GM12878 (cell line): ENCODE measurements around the gene PIRT. TPM values are rescaled to one million over a fixed set of nuclear protein-coding genes. Genes with fewer than 3 reads are reported as not detected.

Experiments used
- ATAC-seq: fragments of 200-7000 bp; cut with Tn5 transposase; 3 replicates; pipeline ENCODE4 v1.9.1; 2020; ENCODE audit warnings: mild to moderate bottlenecking, moderate library complexity
- BruUV-seq: library from RNA; stranded (reverse); fragments of 400-500 nt; replicated peaks from 2 replicates; lab custom pipeline; 2021; lab: Mats Ljungman, UMichigan
- CTCF ChIA-PET: fragments of 300-600 bp; sonication (Branson Sonifier 250); formaldehyde crosslinking; extraction: SDS; loops from one replicate; lab custom pipeline; 2021; ENCODE audit warnings: inconsistent platforms; lab: Yijun Ruan, JAX
- POLR2A ChIA-PET: fragments of 350-600 bp; formaldehyde crosslinking; extraction: SDS; loops from one replicate; lab custom pipeline; 2021; ENCODE audit warnings: inconsistent platforms; lab: Charles Lee
- RAD21 ChIA-PET: fragments of 300-600 bp; sonication (Branson Sonifier 250); formaldehyde crosslinking; loops from one replicate; lab custom pipeline; 2023; ENCODE audit warnings: antibody characterized with exemption; ENCODE audit not compliant: unreplicated experiment; lab: Charles Lee
- SMC1A ChIA-PET: fragments of 300-600 bp; sonication (Branson Sonifier 250); formaldehyde crosslinking; loops from one replicate; lab custom pipeline; 2023; ENCODE audit not compliant: unreplicated experiment, uncharacterized antibody; lab: Charles Lee
- DNase-seq: peaks from one replicate; pipeline ENCODE4 v3.0.0-alpha.2; 2011; ENCODE audit warnings: low read depth, low spot score
- FAIRE-seq: peaks from 3 replicates; lab custom pipeline; 2011; peaks lifted over from hg19 to GRCh38; lab: Jason Lieb, UNC
- H2AFZ ChIP-seq: 2 replicates; pipeline ENCODE4 v1.6.0; 2011; ENCODE audit warnings: low read depth, low read length, control low read depth; ENCODE audit not compliant: control insufficient read depth
- H3K27ac ChIP-seq: 2 replicates; pipeline ENCODE4 v1.5.1; 2011; ENCODE audit warnings: control low read depth; ENCODE audit not compliant: control insufficient read depth, insufficient read depth
- H3K27me3 ChIP-seq, 2 experiments: replicated peaks in 1 of 2; 2 replicates each; pipeline versions ENCODE4 v1.6.0 to v1.6.1; 2011; ENCODE audit warnings: low read length in 1 of 2; ENCODE audit not compliant: control insufficient read depth in 2 of 2, insufficient read depth in 2 of 2
- H3K36me3 ChIP-seq, 2 experiments: 2 replicates each; pipeline ENCODE4 v1.5.1; 2011; ENCODE audit warnings: low read length in 1 of 2; ENCODE audit not compliant: control insufficient read depth in 2 of 2, insufficient read depth in 2 of 2
- H3K4me1 ChIP-seq: 2 replicates; pipeline ENCODE4 v1.6.1; 2011; ENCODE audit warnings: mild to moderate bottlenecking, low read length, moderate library complexity, mixed read lengths; ENCODE audit not compliant: control insufficient read depth, insufficient read depth
- H3K4me2 ChIP-seq: 2 replicates; pipeline ENCODE4 v1.6.0; 2011; ENCODE audit warnings: control low read depth; ENCODE audit not compliant: control insufficient read depth, insufficient read depth
- H3K4me3 ChIP-seq: fragments of 200-600 bp; sonication (generic); 2 replicates; pipeline ENCODE4 v1.5.1; 2016
- H3K79me2 ChIP-seq: 2 replicates; pipeline ENCODE4 v1.6.0; 2011; ENCODE audit warnings: low read length; ENCODE audit not compliant: control insufficient read depth, insufficient read depth
- H3K9ac ChIP-seq: 2 replicates; pipeline ENCODE4 v1.8.0; 2011; ENCODE audit warnings: low read length, control low read depth, mixed read lengths; ENCODE audit not compliant: control insufficient read depth, insufficient read depth
- H3K9me3 ChIP-seq: replicated peaks from 3 replicates; pipeline ENCODE4 v1.5.1; 2011; ENCODE audit warnings: mild to moderate bottlenecking, low read length; ENCODE audit not compliant: control insufficient read depth, insufficient read depth
- H4K20me1 ChIP-seq: 2 replicates; pipeline ENCODE4 v1.6.0; 2011; ENCODE audit not compliant: control insufficient read depth, insufficient read depth
- CHD4 ChIP-seq: fragments of 200-600 bp; sonication (generic); IDR thresholded peaks from 2 replicates; pipeline ENCODE4 v1.6.1; 2016; ENCODE audit warnings: mild to moderate bottlenecking
- E2F4 ChIP-seq: IDR thresholded peaks from 2 replicates; pipeline ENCODE4 v1.6.1; 2012; ENCODE audit warnings: low read depth, low read length, improper control_type of control experiment
- E2F8 ChIP-seq: fragments of 450-650 bp; IDR thresholded peaks from 2 replicates; pipeline ENCODE4 v1.6.1; 2018; ENCODE audit warnings: mild to moderate bottlenecking, low read depth, moderate library complexity; ENCODE audit not compliant: partially characterized antibody
- FOXM1 ChIP-seq: IDR thresholded peaks from 2 replicates; pipeline ENCODE4 v1.6.1; 2012; ENCODE audit warnings: low read depth, mild to moderate bottlenecking, inconsistent platforms, low read length, moderate library complexity
- IKZF1 ChIP-seq: fragments of 450-650 bp; conservative IDR thresholded peaks from 2 replicates; pipeline ENCODE4 v1.6.1; 2017; ENCODE audit warnings: antibody characterized with exemption, mild to moderate bottlenecking
- KLF5 ChIP-seq: fragments of 450-650 bp; IDR thresholded peaks from 2 replicates; pipeline ENCODE4 v1.6.1; 2014; ENCODE audit warnings: mild to moderate bottlenecking; ENCODE audit not compliant: partially characterized antibody
- LARP7 ChIP-seq: fragments of 450-650 bp; IDR thresholded peaks from 2 replicates; pipeline ENCODE4 v1.6.1; 2017; ENCODE audit warnings: mild to moderate bottlenecking
- PAX8 ChIP-seq: fragments of 450-650 bp; IDR thresholded peaks from 2 replicates; pipeline ENCODE4 v1.6.1; 2017; ENCODE audit warnings: mild to moderate bottlenecking, moderate library complexity
- RFX5 ChIP-seq: IDR thresholded peaks from 2 replicates; pipeline ENCODE4 v1.6.1; 2011; ENCODE audit warnings: low read depth, low read length, improper control_type of control experiment
- SMAD1 ChIP-seq: fragments of 450-650 bp; IDR thresholded peaks from 2 replicates; pipeline ENCODE4 v1.6.1; 2018; ENCODE audit warnings: mild to moderate bottlenecking, low read depth; ENCODE audit not compliant: partially characterized antibody
- SREBF1 ChIP-seq: IDR thresholded peaks from 2 replicates; pipeline ENCODE4 v1.6.1; 2012; ENCODE audit warnings: mild to moderate bottlenecking, low read length
- ZBTB33 ChIP-seq: fragments of 450-650 bp; IDR thresholded peaks from 2 replicates; pipeline ENCODE4 v1.6.1; 2017; ENCODE audit warnings: mild to moderate bottlenecking
- ZNF217 ChIP-seq: fragments of 450-650 bp; IDR thresholded peaks from 2 replicates; pipeline ENCODE4 v1.6.1; 2017; ENCODE audit warnings: antibody characterized with exemption, mild to moderate bottlenecking
- WGBS: methylation state at CpG from one replicate; pipeline ENCODE4 v1.1.6; 2016; ENCODE audit warnings: low lambda C conversion rate; ENCODE audit not compliant: insufficient replicate concordance, insufficient coverage; ENCODE audit errors: missing lambda C conversion rate; 5-methylcytosine and 5-hydroxymethylcytosine counted together
- in situ Hi-C: fragments of 300-500 bp; cut with MboI; formaldehyde crosslinking; loops from 9 replicates; pipeline ENCODE4 v1.14.3; 2018; ENCODE audit warnings: mixed read lengths
- intact Hi-C: fragments of 100-400 bp; cut with micrococcal nuclease; formaldehyde crosslinking; loops from one replicate; pipeline ENCODE4 v1.14.2; 2022; ENCODE audit not compliant: unreplicated experiment
- polyA plus RNA-seq, 11 experiments: library from polyadenylated mRNA; depleted of rRNA in 4 of 11; unstranded in 6 of 11; stranded (reverse) in 5 of 11; fragments of >200 nt; fragmentation: Nextera tagmentation in 4 of 11; fragmentation: Illumina TruSeq in 1 of 11; extraction: Ambion mirVana in 4 of 11; extraction: Trizol in 1 of 11; gene quantifications; 1 replicate in 1 of 11; 2 replicates in 10 of 11; pipeline versions ENCODE4 v1.2.1 to v1.2.3, GENCODE V29; 2011 to 2016; ENCODE audit warnings: inconsistent platforms in 2 of 11, missing spikeins in 2 of 11, low read depth in 1 of 11
- total RNA-seq, 4 experiments: library from RNA; depleted of rRNA in 3 of 4; stranded (reverse); fragments of >200 nt in 3 of 4; fragmentation: Illumina TruSeq in 1 of 4; extraction: Trizol in 1 of 4; gene quantifications; 2 replicates each; pipeline versions ENCODE4 v1.2.1 to v1.2.3, GENCODE V29; 2013 to 2021

Gene PIRT
- total and polyA plus RNA-seq, 10 of the 15 experiments (the other 5 are each of a cell fraction or from before 2014, with no cell fraction given), result not detected

GRCh38 chr17:10775740-10776356, 62.0 kb downstream of the PIRT start:
- no TSS peak for BruUV-seq
- SMC1A ChIA-PET, result no interaction called here
- intact Hi-C loops, result no loop called here
- in situ Hi-C loops, result no loop called here
- H3K4me3 ChIP-seq, result no peak overlapping the region
- no peaks in the 10 kb centered on the region for H3K79me2 ChIP-seq
- no peak for DNase-seq
- no peaks in the 10 kb centered on the region for H4K20me1 ChIP-seq
- no peak for ATAC-seq
- POLR2A ChIA-PET, result interaction anchor here (0.6 kb wide), 1 partner anchor 53 kb away, joined by 6 read pairs; no protein-coding TSS in a partner anchor
- H3K9me3 ChIP-seq, result peaks cover 4% of the 10 kb centered on the region; the same call in 2 of the 3 replicates
- no peak for TF ChIP-seq PAX8
- no peak for TF ChIP-seq KLF5
- TF ChIP-seq SREBF1, result no peak
- TF ChIP-seq ZNF217, result no peak
- TF ChIP-seq, all 136 proteins: peak for 0
- 2% methylated on average over 5 of the region's 5 CpGs for WGBS
- Histone ChIP-seq H3K4me2 (no peak overlapping the region), H3K36me3 (no peaks in the 10 kb centered on the region), H2AFZ (no peak overlapping the region), H3K4me1 (no peaks in the 10 kb centered on the region), H3K27ac (no peak overlapping the region), H3K27me3 (no peaks in the 10 kb centered on the region), H3K9ac (no peak overlapping the region)
- FAIRE-seq, result no peak
- RAD21 ChIA-PET, result no interaction called here
- CTCF ChIA-PET, result no interaction called here

GRCh38 chr17:10775058-10775457, 62.8 kb downstream of the PIRT start:
- SMC1A ChIA-PET, result no interaction called here
- peaks cover 4% of the 10 kb centered on the region; the same call in 2 of the 3 replicates for H3K9me3 ChIP-seq
- RAD21 ChIA-PET, result no interaction called here
- POLR2A ChIA-PET, result no interaction called here
- no peaks in the 10 kb centered on the region for H3K36me3 ChIP-seq
- ATAC-seq (no peak), DNase-seq (no peak), FAIRE-seq (no peak)
- H3K4me1 ChIP-seq, result no peaks in the 10 kb centered on the region
- no peaks in the 10 kb centered on the region for H3K79me2 ChIP-seq
- intact Hi-C loops, result no loop called here
- CTCF ChIA-PET, result no interaction called here
- H3K4me3 ChIP-seq, result no peak overlapping the region
- in situ Hi-C loops, result no loop called here
- WGBS, result 59% methylated on average over 3 of the region's 4 CpGs
- H2AFZ ChIP-seq, result no peak overlapping the region
- no peak overlapping the region for H3K4me2 ChIP-seq
- H3K27ac ChIP-seq, result no peak overlapping the region
- no peaks in the 10 kb centered on the region for H4K20me1 ChIP-seq
- H3K9ac ChIP-seq, result no peak overlapping the region
- no TSS peak for BruUV-seq
- no peaks in the 10 kb centered on the region for H3K27me3 ChIP-seq
- no peak for TF ChIP-seq E2F8
- TF ChIP-seq IKZF1, result no peak
- TF ChIP-seq ZBTB33, result no peak
- TF ChIP-seq E2F4, result no peak
- no peak for TF ChIP-seq LARP7
- no peak for TF ChIP-seq CHD4
- TF ChIP-seq FOXM1, result no peak
- TF ChIP-seq RFX5, result no peak
- TF ChIP-seq SMAD1, result no peak
